Fibroblast of the aortic adventitia (primary cell): ENCODE measurements around the gene USP34. TPM values are rescaled to one million over a fixed set of nuclear protein-coding genes. Genes with fewer than 3 reads are reported as not detected.
"Not testable (repeated sequence)": the region's sequence is repeated elsewhere in the genome, so short reads cannot be mapped to it uniquely, and the experiment has no call there.

Experiments
- DNase-seq: peaks from one replicate; pipeline ENCODE4 v3.0.0-alpha.2; 2010; ENCODE audit warnings: low read depth
- H3K4me3 ChIP-seq: 2 replicates; pipeline ENCODE4 v1.5.1; 2011; ENCODE audit warnings: low read depth, mild to moderate bottlenecking, control low read depth, low read length, moderate library complexity
- CTCF ChIP-seq: IDR thresholded peaks from 2 replicates; pipeline ENCODE4 v1.5.1; 2011; ENCODE audit warnings: mild to moderate bottlenecking, low read length, control low read depth, inconsistent platforms; ENCODE audit not compliant: insufficient read depth
- total RNA-seq: library from RNA; depleted of rRNA; stranded (reverse); fragments of >200 nt; gene quantifications from 2 replicates; pipeline ENCODE4 v1.2.3, GENCODE V29; 2012; ENCODE audit warnings: low replicate concordance

The USP34 gene
- total RNA-seq, 1 donor, result 130 TPM

- no peak for TF ChIP-seq CTCF
- no peak for DNase-seq
- no peak overlapping the region for H3K4me3 ChIP-seq
These were observed 304.9 kb downstream of the USP34 start for GRCh38 chr2:61165946-61166345.

GRCh38 chr2:61165082-61165481 lies 305.8 kb downstream of the USP34 start:
- H3K4me3 ChIP-seq, DNase-seq: not testable (repeated sequence)

GRCh38 chr2:61162721-61163120 lies 308.2 kb downstream of the USP34 start:
- no peak for DNase-seq
- H3K4me3 ChIP-seq, result no peak overlapping the region
- no peak for TF ChIP-seq CTCF

GRCh38 chr2:61161888-61162287 lies 309.0 kb downstream of the USP34 start, which contains the start of gene C2orf74:
Gene C2orf74, plus strand, starts transcription at chr2:61162188. Its CDS starts 327 bp downstream, at chr2:61162515.
- no peak within 1 kb of the TSS for H3K4me3 ChIP-seq
- TF ChIP-seq CTCF, result no peak
- DNase-seq, result no peak

- H3K4me3 ChIP-seq, result no peak overlapping the region
- TF ChIP-seq CTCF, result no peak
- DNase-seq, result no peak
These were observed 312.4 kb downstream of the USP34 start for GRCh38 chr2:61158356-61158955.

GRCh38 chr2:61157371-61158003 lies 313.4 kb downstream of the USP34 start:
- no peak for DNase-seq
- TF ChIP-seq CTCF, result no peak
- no peak overlapping the region for H3K4me3 ChIP-seq

- no peak for TF ChIP-seq CTCF
- peak; percentile 28 for DNase-seq
- H3K4me3 ChIP-seq, result no peak overlapping the region
These were observed 319.5 kb downstream of the USP34 start for GRCh38 chr2:61151436-61151835.
